NCI-H345 (cell line): Measurements from ENCODE around the gene GNAZ.

Experiments
- DNase-seq: peaks from one replicate; lab custom pipeline; 2025; lab: John Stamatoyannopoulos, UW

The GNAZ gene

DNA sequence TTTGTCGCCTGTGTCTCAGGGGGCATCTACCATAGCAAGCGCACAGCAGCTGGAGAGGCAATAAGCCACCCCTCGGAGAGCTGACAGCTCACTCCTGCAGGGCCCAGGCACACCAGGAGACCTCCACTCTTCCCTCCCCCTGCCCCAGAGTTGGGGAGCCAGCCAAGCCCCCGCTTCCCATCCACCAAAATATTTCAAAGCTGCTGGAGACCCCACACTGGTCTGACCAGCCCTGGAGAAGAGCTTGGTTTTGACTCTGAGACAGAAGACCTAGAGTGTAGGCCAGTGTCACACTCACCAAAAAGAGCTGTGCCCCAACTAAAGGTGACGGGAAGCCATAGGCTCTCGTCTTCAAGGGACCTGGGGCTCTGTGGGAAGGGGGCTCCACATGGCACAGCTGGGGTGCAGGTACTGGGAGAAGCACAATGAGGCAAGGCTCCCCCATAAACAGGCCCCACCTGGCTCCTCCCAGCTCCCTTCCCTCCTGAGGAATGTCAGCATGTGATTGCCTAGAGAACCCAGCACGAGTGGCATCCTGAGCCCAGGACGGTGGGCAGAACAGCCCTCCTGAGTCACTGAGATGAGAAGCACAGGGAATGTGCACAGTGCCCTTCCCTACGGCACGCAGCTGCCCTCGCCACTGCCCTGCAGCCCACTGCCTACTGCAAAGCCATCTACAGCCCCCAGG lies 5.8 kb upstream of the GNAZ start:
- no peak for DNase-seq

GRCh38 chr22:23065069-23065451 lies 5.3 kb upstream of the GNAZ start:
- DNase-seq, result no peak

- DNase-seq, result no peak
Observed at GRCh38 chr22:23065495-23066122, 4.7 kb upstream of the GNAZ start.

DNA sequence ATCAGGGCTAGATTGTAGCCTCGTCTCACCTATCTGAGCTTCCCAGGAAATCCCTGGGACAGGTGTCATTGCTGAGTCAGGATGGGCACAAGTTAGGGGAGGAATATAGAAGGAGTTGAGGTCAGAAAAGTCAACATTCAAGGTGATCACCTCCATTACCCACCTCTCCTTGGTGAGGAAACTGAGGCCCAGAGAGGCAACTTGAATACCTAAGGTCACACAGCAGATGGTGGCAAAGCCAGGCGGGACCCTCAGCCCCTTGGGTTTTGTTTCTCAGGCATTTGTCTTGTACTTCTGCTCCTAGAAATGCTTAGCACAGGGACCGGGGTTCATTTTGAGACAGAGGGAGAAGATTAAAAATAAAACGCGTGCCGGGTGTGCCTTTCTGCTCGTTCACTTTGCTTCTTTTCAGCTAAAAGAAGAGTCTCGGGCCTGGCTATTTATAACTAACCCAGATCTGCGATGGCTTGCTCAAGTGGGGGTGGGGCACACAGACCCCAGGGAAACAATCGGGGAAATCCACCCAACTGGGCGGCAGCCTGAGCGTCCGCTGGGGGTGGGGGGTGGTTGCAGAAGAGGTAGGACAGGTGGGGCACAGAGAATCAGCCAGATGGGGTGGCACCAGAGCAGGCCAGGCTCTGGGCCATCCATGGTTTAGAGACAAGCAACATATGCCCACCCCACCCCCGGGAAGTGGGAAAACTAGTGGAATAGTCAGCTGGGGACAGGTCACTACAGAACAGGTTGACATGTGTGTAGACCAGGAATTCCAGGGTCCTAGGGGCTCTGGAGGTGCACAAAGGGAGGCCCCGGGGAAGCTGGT lies 3.9 kb upstream of the GNAZ start:
- no peak for DNase-seq

- DNase-seq, result no peak
Observed at GRCh38 chr22:23067023-23067650, 3.2 kb upstream of the GNAZ start.

DNA sequence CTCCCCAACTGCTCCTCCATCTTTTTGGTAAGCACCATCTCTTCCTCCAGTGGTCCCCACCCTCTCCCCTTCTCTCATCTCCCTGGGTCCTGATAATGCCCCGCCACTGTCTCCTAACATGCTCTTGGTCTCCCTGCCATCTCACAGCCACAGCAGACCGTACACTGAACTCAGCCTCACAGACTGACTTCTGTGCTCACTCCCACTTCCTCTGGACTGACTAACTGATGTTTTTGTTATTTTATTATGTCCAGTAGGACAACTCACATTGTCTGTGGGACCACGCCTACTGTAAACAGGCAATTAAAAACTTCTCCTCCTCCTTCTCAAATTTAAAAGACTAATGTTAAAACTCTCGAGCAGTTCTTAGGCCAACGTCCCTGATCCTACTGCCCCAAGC lies 2.6 kb upstream of the GNAZ start:
- DNase-seq, result no peak

DNA sequence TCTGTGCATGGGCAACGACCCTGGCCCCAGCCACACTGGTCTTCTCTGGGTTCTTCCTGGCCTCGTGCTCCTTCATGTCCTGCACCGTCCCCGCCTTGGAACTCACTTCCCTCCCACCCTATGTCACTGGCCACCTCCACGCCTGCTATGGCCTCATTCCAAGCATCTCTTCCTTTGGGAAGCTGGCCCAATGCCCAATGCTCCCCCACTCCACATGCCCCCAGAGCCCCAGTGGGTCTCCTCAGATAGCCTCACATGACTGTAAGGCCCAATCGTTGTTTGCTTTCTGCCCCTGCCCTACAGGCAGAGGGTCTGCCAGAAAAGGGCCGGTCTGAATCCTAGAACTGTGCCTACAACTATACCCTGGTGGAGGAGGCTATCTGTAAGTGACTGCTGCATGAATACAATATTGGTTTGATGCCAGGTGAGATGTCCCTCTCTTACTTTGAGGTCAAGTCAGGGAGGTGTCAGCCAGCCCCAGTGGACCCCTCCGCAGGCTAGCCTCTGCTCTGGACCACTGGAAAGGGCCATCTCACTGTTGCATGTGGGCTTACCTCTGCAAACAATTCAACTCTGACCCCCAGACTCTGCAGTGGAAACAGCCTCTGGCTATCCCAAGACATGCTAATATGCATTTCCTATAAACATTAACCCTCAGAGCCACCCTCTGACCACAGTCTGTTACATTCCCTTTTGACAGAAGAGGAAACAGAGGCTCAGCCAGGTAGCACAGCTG lies 2.1 kb upstream of the GNAZ start:
- no peak for DNase-seq

DNA sequence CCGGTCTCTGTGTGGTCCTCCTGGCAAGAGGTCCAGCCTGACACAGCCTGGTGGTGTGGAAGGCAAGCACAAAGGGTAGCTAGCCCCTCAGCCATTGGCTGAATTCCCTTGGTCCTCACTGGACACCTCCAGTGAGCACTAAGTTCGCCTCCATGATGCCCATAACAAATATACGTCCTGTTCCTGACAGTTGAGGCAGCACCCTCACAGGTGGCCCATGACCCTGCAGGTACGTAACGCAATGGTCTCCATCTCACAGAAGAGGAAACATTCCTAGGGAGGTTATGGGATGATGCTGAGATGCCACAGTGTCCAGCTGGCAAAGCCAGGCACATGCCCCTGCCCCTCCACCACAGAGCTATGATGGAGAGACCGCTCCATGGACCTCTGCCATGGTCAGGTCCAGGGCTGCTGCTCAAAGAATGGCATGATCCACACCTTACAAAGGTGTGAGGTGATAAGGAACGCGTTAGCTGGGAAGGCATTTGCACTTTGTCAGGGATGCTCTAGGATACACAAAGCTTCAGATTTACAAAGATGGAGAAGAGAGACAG lies 1.4 kb upstream of the GNAZ start:
- no peak for DNase-seq

GRCh38 chr22:23069502-23070357 lies 589 bp upstream of the GNAZ start:
- peak; percentile 90 for DNase-seq

DNA sequence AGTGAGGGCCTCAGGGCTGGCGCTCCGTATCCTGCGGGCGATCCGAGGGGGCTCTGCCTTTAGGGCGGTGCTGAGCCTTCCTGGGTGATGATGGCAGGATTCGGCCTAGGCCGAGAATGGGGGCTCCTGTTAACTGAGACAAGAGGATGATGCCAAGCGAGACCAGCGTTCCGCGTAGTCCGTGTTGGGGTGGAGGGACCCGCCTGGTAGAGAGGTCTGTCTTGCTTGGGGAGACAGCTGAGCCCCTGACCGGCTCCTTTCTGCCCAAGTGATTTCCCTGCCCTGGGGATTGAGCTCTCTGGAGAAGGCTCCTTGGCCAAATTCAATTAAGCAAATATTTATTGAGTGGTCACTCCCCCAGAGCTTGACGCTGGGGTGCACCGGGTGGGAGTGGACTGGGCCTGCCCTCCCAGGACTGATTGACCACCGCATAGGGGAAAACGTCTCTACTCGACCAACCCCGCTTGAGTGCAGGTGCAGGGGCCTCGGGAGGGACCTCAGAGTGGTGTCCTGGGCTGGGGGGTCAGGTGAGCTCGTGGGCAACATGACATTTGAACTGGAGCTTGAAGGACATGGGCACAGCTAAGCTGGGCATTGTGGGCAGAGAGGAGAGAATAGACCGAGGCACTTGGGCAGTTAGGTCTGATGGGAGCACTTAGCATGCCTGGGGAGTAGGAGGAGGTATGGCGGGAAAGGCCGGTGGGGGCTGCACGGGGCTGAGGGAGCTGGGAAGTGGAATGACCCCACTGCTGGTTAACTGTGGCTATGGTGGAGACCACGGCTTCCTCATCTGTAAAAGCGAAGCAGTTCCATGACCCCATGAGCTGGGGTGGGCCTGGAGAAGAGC lies 1.1 kb downstream of the GNAZ start:
- DNase-seq, result no peak

- DNase-seq, result no peak
Observed at GRCh38 chr22:23072077-23072910, 2.0 kb downstream of the GNAZ start.

DNA sequence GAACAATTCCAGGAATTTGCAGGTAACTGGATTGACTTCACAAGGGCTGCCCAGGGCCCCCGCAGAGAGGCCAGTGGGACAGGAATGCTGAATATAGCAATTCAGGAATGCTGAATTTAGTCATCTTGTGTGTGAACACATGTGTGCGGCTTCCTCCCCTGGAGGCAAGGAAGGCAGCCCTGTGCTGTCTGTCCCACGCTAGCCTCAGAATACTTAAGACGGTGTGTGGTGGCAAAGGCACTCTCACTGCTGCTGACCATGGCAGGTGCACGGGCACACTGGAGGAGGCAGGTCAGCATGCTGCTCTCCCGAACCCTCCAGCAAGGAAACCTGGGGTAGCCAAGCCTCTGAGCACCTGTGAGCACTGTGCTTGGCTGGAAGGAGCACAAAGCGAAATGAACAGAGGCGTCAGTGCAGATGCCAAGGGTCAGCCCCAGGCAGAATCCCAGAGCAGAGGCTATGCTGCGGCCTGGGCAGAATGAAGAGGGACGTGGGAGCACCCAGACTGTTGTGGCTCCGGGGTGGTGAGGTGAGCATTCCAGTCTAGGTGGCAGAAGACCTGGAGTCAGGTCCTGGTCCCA lies 2.7 kb downstream of the GNAZ start:
- DNase-seq, result no peak

GRCh38 chr22:23073526-23074229 lies 3.4 kb downstream of the GNAZ start:
- DNase-seq, result no peak

DNA sequence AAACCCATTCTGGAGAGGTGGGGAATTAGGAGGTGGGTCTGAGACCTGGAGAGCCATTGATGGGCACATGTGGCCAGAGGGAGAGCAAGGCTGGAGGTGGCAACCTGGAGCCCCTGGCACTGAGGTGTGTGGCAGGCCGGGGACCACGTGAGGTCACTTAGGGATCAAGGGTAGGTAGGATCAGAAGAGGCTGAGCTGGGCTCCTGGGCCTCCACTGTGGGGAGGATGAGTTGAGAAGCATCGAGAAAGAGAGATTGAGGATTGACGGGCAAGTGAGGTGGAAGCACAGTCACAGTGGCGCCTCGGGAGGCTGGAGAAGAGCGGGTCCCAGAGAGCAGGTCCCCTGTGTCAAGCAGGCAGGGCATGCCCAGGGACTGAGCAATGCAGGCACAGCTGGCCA lies 4.1 kb downstream of the GNAZ start:
- no peak for DNase-seq

GRCh38 chr22:23075050-23075449 lies 4.7 kb downstream of the GNAZ start:
- no peak for DNase-seq

DNA sequence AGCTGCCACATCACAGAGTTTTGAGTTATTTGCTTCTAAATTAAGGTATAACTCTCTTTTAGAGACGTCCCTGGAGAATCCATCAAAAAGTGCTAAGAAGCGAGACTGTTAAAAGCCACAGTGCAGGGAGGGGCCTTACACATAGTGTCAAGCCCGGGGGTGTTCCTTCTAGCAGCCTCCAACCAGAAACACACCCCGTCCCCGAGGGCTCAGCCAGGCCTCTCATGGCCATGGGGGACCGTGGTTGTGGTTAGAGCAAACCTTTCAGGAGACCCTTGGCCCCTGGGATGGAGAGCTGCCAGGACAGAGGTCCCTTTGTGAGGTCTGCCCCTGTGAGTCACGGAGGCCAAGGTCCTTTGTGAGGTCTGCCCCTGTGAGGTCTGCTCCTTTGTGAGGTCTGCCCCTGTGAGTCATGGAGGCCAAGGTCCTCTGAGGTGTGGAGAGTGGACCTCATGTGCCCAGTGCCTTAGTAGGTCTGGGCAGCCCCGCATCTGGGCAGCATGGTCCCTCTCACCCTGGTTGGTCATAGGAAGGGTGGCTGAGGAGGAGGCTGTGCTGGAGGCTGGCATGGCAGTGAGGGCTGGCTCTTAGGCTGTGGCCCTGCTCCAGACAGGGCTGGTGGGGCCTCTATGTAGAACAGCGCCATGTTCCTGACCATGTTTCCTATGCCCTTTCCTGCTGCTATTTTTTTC lies 5.4 kb downstream of the GNAZ start:
- DNase-seq, result no peak

DNA sequence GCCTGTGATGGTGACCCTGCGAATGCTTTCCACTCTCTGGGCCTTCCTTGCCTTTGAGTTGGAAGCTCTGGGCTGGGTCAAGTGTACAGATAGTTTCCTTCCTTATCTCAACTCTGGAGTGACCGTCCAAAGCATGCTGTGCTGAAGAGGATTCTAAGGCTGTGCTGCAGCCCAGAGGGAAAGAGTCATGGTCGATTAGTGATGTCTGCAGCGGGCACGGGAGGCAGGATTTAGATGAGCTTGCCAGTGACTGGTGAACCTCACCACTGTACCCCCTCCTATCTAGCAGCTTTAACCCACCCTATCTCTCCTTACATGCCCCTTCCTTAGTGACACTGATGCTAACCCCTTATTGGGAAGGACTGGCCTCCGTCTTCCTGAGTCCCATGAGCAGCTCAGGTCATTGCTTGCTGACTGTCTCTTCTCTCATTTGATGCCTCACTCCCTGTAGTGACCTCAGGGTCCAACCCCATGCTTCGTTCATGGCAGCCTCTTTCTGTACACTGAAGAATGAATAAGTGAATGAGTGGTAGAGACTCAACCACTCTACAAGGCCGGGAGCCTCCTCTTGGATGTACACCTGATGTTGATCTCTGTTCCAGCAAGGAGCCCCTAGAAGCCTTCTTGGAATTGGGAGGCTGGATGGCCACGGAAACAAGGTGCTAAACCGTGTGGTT lies 6.7 kb downstream of the GNAZ start:
- DNase-seq, result no peak
